T-helper 1 cell treated with Interleukin-12 subunit alpha and Interleukin-12 subunit beta and Interleukin-4 antibody, amounts not matched to agents 30 μg/mL and 1 μg/mL, for 36 hours (primary cell): ENCODE measurements around the gene ADPRH.

Experiments
- H3K27ac Mint-ChIP-seq: one replicate; pipeline ENCODE4 v1.8.0; 2021; ENCODE audit warnings: mild to moderate bottlenecking, mixed read lengths
- H3K27me3 Mint-ChIP-seq: one replicate; pipeline ENCODE4 v1.8.0; 2021; ENCODE audit warnings: low read depth, mixed read lengths
- H3K36me3 Mint-ChIP-seq: one replicate; pipeline ENCODE4 v1.8.0; 2021; ENCODE audit warnings: low read depth, mixed read lengths
- H3K4me1 Mint-ChIP-seq: one replicate; pipeline ENCODE4 v1.8.0; 2021; ENCODE audit warnings: low read depth, mixed read lengths
- H3K4me3 Mint-ChIP-seq: one replicate; pipeline ENCODE4 v1.8.0; 2021; ENCODE audit warnings: mild to moderate bottlenecking, moderate library complexity, mixed read lengths
- H3K9me3 Mint-ChIP-seq: one replicate; pipeline ENCODE4 v1.8.0; 2021; ENCODE audit warnings: mixed read lengths

The ADPRH gene

DNA sequence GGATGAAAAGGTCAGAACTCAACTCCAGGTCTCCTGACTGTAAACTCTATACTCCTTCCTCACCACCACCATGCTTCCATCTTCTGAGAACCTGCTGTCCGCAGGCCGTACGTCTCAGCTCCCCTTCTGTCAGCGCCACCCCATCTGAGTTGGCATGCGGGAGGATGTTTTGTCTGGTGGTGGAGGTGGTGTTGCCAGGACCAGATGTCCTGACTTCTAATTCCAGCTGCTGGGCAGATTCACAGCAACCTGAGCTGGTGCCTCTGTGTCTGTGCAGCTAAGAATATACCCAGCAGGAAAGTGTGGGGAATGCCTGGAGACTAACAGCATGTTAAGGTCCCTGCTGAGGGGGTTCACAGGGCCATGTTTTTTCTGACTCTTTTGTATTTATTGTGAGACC, 41.6 kb downstream of the ADPRH start:
- no peaks in the 10 kb centered on the region for H3K9me3 Mint-ChIP-seq
- H3K27me3 Mint-ChIP-seq = peaks cover 12% of the 10 kb centered on the region
- H3K4me1 Mint-ChIP-seq = no peaks in the 10 kb centered on the region
- H3K27ac Mint-ChIP-seq = no peak overlapping the region
- no peaks in the 10 kb centered on the region for H3K36me3 Mint-ChIP-seq
- H3K4me3 Mint-ChIP-seq = no peak overlapping the region

DNA sequence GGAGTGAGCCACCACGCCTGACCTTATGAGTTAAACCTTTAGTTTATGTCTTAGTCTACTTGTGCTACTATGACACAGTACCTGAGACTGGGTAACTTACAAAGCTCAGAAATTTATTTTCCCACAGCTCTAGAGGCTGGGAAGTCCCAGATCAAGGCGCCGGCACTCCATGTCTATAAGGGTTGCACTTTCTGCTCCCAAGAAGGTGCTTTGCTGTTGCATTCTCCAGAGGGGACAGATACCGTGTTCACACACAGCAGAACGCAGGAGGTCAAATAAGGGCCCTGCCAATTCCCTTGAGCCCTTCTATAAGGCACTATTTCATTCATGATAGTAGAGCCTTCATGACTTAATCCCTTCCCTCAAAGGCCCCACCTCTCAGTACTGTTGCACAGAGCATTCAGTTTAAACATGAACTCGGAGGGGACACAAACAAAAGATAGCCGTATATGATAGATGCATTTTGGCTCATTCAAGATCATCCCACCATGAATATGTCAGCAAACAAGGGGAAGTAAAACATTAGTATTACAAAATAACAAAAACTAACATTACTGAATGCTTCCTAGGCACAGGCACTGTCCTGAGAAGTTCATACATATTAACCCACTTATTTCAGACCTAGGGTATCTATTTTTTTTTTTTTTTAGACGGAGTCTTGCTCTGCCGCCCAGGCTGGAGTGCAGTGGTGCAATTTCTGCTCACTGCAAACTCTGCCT, 44.9 kb downstream of the ADPRH start:
- Mint-ChIP-seq H3K4me3 (no peak overlapping the region), H3K27ac (no peak overlapping the region), H3K9me3 (no peaks in the 10 kb centered on the region), H3K4me1 (peaks cover 21% of the 10 kb centered on the region), H3K27me3 (peaks cover 4% of the 10 kb centered on the region), H3K36me3 (no peaks in the 10 kb centered on the region)

DNA sequence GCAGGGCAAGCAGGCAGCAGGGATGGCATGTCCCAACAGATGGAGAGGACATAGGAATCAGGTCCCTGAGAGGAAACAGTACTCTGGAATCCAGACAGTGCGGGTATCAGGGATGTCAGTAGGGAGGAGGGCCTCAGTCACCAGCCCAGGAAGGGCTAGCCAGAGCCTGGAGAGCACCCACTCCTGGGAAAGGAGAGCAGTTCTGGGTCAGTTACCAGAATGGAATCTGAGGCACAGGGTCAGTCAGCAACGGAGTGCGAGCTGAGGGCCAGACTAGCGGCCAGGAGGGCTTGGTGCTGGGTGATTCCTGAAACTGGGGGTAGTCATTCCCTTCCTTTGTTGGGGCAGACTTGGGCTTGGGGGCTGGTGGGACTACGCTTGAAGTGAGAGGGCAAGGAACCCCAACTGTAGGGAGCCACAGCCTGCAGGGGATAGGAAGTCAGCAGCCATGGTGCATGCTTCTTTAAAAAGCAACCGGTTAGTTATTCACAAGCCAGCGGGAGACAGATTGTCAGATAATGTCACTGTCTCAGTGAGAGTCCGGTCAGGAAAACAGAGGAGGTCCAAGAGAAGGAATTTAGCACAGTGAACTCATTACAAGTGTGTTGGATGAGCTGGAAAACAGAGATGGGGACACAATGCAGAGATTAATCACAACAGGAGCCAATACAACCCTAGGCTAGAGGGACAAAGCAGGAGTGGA, 46.3 kb downstream of the ADPRH start:
- peaks cover 22% of the 10 kb centered on the region for H3K4me1 Mint-ChIP-seq

DNA sequence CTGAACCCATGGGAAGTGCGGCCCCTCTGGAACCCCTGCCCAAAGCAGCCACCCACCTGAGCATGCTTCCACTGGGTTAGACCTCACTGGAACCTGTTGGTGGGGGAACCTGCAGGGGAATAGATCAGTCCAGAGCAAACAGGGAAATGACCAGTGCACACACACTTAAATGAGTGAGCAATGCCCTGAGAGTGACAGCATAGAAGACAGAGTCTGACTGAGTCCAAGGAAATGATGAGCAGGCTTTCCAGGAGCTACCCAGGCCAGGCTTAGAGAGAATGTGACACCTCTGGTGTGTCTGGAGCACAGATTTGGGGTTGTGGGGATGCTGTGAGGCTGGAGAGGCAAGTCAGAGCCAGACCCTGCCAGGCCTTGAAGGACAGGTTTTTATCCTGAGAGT, 46.9 kb downstream of the ADPRH start:
- Mint-ChIP-seq H3K4me3 (no peak overlapping the region), H3K9me3 (no peaks in the 10 kb centered on the region), H3K36me3 (no peaks in the 10 kb centered on the region), H3K27ac (no peak overlapping the region), H3K4me1 (peaks cover 22% of the 10 kb centered on the region), H3K27me3 (peaks cover 3% of the 10 kb centered on the region)

More for the DNA sequence above, 46.3 kb downstream of the ADPRH start:
- Mint-ChIP-seq H3K4me3 (no peak overlapping the region), H3K27me3 (peaks cover 3% of the 10 kb centered on the region), H3K9me3 (no peaks in the 10 kb centered on the region), H3K27ac (no peak overlapping the region), H3K36me3 (no peaks in the 10 kb centered on the region)

DNA sequence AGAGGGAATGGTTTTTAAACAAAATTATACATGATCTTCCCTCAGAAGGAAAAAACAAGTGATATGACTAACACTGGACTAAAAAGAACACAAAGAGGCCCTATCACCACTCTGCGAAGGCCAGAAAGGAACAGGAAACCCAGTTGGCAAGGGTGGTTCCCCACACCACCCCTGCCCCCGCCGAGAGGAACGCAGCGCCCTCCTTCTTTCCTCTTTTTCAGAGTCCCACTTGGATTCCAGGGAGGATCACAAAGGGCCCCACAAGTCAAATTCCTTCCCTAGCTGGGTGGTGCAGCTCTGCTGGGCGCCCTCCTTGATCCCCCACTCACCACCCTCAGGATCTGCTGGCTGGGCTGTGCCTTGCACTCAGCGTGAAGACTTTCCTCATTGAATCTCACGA, 48.2 kb downstream of the ADPRH start:
- Mint-ChIP-seq H3K36me3 (no peaks in the 10 kb centered on the region), H3K27ac (peak overlapping the region; percentile 18), H3K4me1 (peaks cover 22% of the 10 kb centered on the region), H3K4me3 (no peak overlapping the region), H3K27me3 (peaks cover 3% of the 10 kb centered on the region), H3K9me3 (no peaks in the 10 kb centered on the region)

DNA sequence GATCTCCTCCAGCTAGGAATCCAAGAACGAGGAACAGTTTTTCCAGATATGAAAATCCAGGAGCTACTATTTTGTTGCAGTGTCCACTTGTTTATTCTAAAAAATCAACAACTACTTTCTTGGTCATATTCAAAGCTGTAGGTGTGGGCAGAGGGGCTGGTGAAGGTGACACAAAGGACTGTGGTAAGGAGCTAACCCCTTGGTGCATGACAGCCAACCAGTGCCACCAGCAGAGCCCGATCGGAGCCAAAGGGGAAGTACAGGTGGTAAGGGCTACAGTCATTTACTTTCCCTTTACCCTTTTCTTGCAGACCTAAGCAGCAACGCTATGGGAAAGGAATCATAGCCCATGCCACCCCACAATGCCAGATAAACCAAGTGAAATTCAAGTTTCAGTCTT, 49.1 kb downstream of the ADPRH start:
- Mint-ChIP-seq H3K27me3 (peaks cover 3% of the 10 kb centered on the region), H3K36me3 (no peaks in the 10 kb centered on the region), H3K9me3 (no peaks in the 10 kb centered on the region), H3K27ac (peak overlapping the region; percentile 34), H3K4me1 (peaks cover 22% of the 10 kb centered on the region), H3K4me3 (no peak overlapping the region)

DNA sequence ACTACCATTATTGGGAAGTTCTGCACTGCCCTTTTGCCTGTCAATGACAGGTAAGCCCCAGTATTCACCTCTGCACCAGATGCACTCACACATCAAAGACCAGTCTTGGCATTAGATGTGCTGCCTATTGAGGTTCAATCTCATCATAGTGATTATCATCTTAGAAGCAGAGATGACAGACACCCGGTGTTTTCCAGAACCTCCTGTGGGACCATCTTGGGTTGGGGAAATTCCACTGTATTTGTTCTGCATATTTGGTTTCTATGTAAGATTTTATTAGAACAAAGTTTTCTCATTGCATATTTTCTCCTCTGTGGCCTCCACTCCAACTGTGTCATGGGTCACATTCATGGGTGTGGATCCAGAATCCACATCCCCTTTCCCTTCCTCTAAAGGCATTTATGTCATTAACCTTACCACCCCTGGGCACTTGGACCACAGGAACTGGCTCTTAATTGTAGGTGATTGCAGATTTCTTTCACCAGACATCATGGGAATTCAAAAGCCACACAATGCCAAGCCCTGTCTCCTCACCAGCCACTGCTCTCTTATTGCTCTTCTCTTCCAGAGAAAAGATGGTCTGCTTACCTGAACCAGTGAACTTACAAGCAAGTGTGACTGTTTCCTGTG, 49.6 kb downstream of the ADPRH start:
- Mint-ChIP-seq H3K4me1 (peaks cover 22% of the 10 kb centered on the region), H3K9me3 (no peaks in the 10 kb centered on the region), H3K36me3 (no peaks in the 10 kb centered on the region), H3K27me3 (peaks cover 3% of the 10 kb centered on the region), H3K4me3 (no peak overlapping the region), H3K27ac (peak overlapping the region; percentile 27)

DNA sequence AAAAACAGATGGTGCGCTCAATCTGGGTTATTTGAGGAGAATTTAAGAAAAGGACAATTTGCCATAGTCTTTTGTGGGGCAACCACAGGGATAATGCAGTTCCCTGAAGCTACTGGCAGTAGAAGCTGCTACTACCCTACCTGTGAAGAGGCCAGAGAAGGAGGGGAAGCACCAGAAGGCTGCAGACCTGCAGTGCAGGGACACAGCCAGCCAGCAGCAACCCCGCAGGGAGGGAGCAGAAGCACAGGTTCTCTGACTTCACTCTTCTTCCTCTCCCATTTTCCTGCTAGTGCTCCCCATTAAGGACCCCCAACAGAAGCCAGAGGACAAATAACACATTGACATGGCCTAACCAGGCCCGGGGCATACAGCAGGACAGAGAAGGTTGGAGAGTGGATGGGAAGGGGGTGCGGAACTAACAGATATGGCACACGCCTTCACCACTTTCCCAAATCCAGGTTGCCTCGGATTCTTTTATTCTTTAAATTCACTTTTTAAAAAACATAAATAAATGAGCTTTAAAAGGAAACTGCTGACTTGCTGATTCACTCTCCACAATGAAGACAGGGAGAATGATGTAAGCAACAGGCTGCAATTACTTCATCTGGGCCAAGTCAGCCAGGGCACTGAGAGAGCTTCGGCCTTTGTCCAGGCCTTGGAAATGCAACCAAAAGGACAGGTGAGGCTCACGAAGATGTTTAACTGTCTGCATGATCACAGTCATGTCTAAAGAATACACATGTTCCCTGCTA, 51.0 kb downstream of the ADPRH start:
- peaks cover 3% of the 10 kb centered on the region for H3K27me3 Mint-ChIP-seq
- H3K27ac Mint-ChIP-seq = no peak overlapping the region
- H3K4me3 Mint-ChIP-seq = no peak overlapping the region

DNA sequence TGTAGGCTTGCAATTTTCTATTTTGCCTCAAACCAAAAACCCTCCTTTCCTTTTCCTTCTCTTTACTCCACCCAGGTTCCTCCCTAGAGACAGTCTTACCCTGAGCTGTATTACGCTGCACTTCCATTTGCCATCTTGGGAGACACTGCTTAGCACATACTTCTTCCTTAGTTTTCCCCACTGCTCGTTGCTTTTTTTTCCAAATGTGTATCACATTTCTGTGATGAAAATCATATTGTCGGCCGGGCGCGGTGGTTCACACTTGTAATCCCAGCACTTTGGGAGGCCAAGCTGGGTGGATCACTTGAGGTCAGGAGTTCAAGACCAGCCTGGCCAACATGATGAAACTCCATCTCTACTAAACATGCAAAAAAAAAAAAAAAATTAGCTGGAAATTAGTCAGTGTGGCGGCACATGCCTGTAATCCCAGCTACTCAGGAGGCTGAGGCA, 51.6 kb downstream of the ADPRH start:
- no peak overlapping the region for H3K4me3 Mint-ChIP-seq
- H3K27me3 Mint-ChIP-seq = peaks cover 3% of the 10 kb centered on the region
- H3K36me3 Mint-ChIP-seq = no peaks in the 10 kb centered on the region
- peaks cover 22% of the 10 kb centered on the region for H3K4me1 Mint-ChIP-seq
- H3K9me3 Mint-ChIP-seq = no peaks in the 10 kb centered on the region
- no peak overlapping the region for H3K27ac Mint-ChIP-seq

More for the DNA sequence above, 51.0 kb downstream of the ADPRH start:
- Mint-ChIP-seq H3K9me3 (no peaks in the 10 kb centered on the region), H3K36me3 (no peaks in the 10 kb centered on the region), H3K4me1 (peaks cover 22% of the 10 kb centered on the region)

DNA sequence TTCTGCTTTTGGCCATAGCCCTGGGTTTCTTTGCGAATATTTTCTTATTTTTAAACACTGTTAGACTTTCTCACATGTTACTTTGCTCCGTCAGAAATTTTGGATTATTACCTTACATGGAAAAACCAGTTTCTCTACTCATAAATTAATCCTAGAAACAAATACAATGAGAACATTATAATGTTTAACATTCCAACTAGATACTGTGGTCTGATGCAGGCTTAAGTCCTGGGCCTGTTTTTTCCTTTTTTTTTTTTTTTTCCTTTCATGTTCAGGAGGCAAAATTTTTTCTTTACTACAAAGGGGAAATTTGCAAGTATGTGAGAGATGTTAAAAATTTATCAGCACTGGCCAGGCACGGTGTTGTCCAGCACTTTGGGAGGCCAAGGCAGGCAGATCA, 52.2 kb downstream of the ADPRH start:
- peaks cover 21% of the 10 kb centered on the region for H3K4me1 Mint-ChIP-seq
- H3K27me3 Mint-ChIP-seq = peaks cover 3% of the 10 kb centered on the region
- no peak overlapping the region for H3K27ac Mint-ChIP-seq
- no peaks in the 10 kb centered on the region for H3K9me3 Mint-ChIP-seq
- H3K4me3 Mint-ChIP-seq = no peak overlapping the region
- H3K36me3 Mint-ChIP-seq = no peaks in the 10 kb centered on the region

DNA sequence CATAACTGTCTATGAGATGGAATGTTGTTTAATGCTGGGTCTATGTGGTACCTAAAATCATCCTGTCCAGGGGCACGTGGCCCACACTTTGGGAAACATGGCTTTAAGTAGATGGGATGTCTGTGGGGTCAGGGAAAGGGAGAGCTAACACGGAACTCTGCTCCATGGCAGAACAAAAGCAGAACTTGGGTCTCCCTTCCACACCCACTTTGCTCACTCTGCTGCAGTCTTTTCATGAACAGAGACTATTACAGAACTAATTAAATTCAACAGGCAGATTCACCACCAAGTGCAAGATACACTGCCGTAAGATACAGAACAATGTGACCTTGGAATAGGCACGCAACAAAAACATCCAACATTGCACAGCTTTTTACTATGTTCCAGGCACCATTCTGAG, 52.9 kb downstream of the ADPRH start:
- Mint-ChIP-seq H3K4me1 (peaks cover 23% of the 10 kb centered on the region), H3K9me3 (no peaks in the 10 kb centered on the region), H3K27me3 (peaks cover 3% of the 10 kb centered on the region), H3K4me3 (no peak overlapping the region), H3K27ac (no peak overlapping the region), H3K36me3 (no peaks in the 10 kb centered on the region)

DNA sequence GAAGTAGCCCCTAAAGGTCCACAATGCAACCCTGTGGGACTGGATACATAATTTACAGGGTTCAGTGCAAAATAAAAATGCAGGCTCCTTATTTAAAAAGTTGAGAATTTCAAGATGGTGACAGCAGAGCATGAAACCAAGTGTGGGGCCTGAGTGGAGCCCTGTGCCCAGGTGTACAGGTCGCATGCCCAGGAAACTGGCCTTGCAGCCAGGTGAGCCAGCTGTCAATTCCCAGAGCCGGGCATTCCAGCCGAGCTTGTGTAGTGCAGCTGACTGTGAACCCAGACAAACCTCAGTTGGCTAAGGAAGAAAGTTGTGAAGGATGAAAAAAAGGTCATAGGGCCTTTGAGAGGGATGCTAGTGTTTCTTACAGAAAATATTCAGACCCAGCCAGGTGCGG, 53.5 kb downstream of the ADPRH start:
- Mint-ChIP-seq H3K36me3 (no peaks in the 10 kb centered on the region), H3K27ac (no peak overlapping the region), H3K4me3 (no peak overlapping the region), H3K9me3 (no peaks in the 10 kb centered on the region), H3K27me3 (no peaks in the 10 kb centered on the region), H3K4me1 (peaks cover 21% of the 10 kb centered on the region)

DNA sequence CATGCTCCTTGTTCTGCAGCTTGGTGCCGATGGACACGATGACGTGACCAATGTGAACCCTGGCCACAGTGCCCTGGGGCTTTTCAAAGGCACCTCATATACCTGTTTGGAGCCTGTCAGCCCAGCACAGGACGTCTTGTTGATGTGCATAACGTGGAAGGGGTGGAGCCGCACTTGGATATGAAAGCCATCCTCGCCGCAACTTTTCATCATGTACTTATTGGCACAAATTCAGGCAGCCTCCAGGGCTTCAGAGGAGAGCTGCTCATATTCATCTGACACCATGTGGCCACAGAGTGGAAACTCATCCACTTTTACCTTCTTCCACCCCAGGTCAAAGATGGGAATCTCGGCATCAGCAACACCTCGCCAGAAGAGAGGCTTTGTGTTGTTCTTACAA, 56.4 kb downstream of the ADPRH start:
- peaks cover 27% of the 10 kb centered on the region for H3K4me1 Mint-ChIP-seq
- no peaks in the 10 kb centered on the region for H3K27me3 Mint-ChIP-seq
- peaks cover 7% of the 10 kb centered on the region for H3K9me3 Mint-ChIP-seq
- peaks cover 8% of the 10 kb centered on the region for H3K36me3 Mint-ChIP-seq
- no peak overlapping the region for H3K27ac Mint-ChIP-seq
- H3K4me3 Mint-ChIP-seq = no peak overlapping the region

DNA sequence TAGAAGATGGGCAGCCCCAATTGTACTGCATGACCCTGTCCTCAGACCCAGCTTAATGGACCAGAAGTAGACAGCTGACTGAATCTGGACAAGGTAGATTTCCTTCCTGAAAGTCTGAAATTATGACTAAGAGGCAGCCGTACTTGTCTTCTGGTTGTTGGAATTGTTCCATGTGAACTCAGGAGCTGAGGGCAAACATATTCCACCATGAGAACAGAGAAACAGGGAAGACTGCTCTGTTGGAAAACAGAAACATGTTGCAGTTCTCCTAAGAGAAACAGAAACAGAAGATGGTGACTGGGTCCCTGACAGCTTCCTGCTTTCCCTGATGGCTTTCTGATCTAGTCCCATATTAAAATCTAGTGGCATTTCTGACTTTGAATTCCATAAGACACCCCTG, 57.0 kb downstream of the ADPRH start:
- Mint-ChIP-seq H3K9me3 (peaks cover 7% of the 10 kb centered on the region), H3K36me3 (peaks cover 11% of the 10 kb centered on the region), H3K4me1 (peaks cover 27% of the 10 kb centered on the region), H3K27me3 (no peaks in the 10 kb centered on the region), H3K27ac (no peak overlapping the region), H3K4me3 (no peak overlapping the region)
